GM19452 (cell line): ENCODE measurements around the gene MTA3.
"Not testable (repeated sequence)": the region's sequence is repeated elsewhere in the genome, so short reads cannot be mapped to it uniquely, and the experiment has no call there.

Source experiments
- ATAC-seq: cut with Tn5 transposase; IDR thresholded peaks from one replicate; pipeline ENCODE4 v1.9.1; 2021; ENCODE audit not compliant: unreplicated experiment

The MTA3 gene

DNA sequence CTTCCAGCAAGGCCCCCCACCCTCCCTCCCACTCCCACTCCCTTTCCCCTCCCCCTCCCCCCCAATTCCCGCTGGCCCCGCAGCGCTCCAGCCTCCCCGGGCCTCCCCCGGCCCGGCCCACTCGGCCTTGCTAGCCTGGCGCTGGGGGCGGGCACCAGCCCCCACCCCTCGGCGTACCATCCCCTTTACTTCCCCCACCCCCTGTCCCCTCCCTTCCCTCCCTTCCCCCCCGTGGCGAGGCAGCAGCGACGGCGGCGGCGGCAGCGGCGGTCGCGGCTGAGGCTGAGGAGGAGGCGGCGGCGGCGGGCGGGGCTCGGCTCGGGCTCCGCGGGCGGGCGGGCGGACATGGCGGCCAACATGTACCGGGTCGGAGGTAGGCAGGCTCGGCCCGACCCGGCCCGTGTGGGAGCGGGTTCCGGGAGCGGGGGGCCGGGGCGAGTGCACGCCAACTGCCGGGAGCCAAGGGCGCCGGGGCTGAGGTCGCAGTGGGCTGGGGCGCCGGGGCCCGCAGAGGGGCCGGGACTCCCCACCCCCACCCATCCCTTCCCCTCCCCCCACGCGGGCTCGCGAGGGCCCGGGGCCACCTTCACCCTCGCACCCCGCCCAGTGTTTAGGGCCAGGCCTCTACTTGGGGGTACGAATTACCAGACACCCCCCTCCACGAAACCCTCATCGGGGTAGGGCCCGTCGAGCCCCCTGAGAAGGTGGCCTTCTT is at the start of gene MTA3:
Gene MTA3, plus strand, starts transcription at position 232 of the 715 bp plus-strand sequence. Its CDS starts 114 bp downstream, at position 346.
- peak; percentile 35 for ATAC-seq

DNA sequence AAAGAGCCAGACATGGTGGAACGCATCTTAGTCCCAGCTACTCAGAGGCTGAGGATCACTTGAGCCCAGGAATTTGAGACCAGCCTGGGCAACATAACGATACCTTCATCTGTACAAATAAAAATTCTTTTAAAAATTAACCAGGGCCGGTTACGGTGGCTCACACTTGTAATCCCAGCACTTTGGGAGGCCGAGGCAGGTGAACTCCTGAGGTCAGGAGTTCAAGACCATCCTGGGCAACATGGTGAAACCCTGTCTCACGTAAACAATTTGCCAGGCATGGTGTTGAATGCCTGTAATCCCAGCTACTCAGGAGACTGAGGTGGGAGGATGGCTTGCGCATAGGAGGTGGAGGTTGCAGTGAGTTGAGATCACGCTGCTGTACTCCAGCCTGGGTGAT is 48.8 kb upstream of the MTA3 start:
- no peak for ATAC-seq

GRCh38 chr2:42522035-42522434 is 46.4 kb upstream of the MTA3 start:
- ATAC-seq: no peak

DNA sequence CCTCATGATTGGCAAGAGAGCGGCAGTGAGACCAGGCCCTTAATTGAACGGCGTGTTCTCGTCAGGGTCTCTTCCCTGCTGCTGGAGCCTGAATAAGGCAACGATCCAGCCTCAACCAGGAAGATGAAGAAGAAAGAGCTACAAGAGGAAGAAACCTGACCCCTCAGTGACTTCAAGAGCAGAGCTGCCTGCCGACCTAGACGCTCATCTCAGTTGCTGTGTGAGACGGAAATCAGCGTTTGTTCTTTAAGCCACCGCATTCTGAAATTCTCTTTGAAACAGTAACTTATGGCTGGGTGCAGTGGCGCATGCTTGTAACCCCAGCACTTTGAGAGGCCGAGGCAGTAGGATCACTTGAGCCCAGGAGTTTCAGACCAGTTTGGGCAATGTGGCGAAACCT is 45.1 kb upstream of the MTA3 start:
- no peak for ATAC-seq

- no peak for ATAC-seq
Measured at GRCh38 chr2:42532397-42532796, 36.0 kb upstream of the MTA3 start.

DNA sequence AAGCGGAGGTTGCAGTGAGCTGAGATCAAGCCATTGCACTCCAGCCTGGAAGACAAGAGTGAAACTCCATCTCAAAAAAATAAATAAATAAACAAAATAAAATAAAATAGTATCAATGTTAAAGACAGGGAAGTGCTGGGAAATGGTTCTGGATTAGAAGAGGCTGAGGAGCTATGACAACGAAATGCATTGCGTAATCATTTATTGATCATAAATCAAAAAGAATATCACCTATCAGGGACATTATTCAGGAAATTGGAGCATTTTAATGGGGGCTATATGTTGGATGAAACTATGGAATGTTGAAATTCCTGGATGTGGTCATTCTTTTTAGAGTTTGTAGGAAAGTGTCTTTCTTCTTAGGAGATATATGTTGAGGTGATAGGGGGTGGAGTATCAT is 30.9 kb upstream of the MTA3 start:
- ATAC-seq: no peak

DNA sequence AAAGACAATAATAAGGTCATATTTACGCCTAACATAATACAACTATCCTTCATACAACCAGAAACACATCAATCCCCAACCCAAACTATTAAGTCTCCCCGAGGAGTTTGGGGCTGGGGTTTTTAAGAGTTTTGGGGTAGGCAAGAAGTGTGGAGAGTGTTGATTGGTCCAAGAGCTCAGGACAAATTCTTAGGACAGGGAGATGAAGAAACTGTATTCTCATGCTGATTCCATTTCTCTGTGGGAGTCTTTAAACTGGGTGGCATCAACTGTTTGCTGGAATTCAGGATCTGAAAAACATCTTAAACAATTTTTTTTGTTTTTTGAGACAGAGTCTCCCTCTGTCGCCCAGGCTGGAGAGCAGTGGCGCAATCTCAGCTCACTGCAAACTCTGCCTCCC is 25.6 kb upstream of the MTA3 start:
- no peak for ATAC-seq

DNA sequence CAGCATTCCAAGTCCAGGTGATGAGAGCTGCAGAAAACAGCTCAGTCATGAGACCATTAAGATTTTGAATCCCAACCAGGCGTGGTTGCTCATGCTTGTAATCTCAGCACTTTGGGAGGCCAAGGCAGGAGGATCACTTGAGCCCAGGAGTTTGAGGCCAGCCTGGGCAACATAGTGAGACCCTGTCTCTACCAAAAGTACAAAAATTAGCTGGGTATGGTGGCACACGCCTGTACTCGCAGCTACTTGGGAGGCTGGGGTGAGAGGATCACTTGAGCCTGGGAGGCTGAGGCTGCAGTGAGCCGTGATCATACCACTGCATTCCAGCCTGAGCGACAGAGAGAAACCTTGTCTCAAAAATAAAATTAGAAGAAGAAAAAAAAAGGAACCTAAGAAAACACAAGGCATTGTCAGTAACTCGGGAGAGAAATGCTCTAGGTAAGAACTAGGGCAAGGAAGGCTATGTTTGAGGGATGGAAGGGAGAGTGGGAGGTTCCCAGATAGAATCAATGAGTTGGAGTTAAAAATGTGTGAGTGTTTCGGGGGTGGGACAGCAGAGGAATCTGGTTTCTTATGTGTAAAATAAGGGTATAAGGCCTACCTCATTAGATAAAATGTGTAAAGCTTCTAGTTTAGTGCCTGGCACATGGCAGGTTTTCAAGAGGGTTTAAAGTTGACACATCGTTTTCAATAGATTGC is 23.3 kb upstream of the MTA3 start:
- no peak for ATAC-seq

DNA sequence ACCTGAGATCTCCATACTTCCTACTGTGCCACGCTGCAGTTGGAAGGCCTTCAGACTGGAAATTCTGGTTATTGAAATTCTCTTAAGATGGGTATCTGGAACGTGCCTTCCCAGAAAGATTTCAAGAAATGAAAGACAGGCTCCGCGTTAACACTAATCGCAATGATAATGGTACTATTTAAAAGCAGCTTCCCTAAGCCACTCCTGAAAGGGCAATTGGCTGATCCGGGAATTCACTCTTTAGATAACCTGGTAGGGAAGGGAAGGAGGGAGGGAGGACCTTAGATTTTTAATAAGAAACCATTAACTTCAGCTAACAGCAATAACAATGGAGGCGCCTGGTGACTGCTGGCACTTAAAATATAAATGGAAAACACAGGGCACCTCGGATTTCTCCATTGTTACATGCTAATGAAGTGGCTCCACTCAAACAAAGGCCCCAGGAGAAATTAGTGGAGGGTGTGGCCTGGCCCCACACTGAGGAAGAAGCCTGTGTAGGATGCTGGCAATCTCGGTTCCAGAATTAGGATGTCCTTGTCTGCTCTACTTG is 22.5 kb upstream of the MTA3 start:
- no peak for ATAC-seq

- no peak for ATAC-seq
Measured at GRCh38 chr2:42547014-42547413, 21.4 kb upstream of the MTA3 start.

- no peak for ATAC-seq
Measured at GRCh38 chr2:42547446-42548295, 20.8 kb upstream of the MTA3 start.

GRCh38 chr2:42550870-42551269 is 17.6 kb upstream of the MTA3 start:
- ATAC-seq: no peak

DNA sequence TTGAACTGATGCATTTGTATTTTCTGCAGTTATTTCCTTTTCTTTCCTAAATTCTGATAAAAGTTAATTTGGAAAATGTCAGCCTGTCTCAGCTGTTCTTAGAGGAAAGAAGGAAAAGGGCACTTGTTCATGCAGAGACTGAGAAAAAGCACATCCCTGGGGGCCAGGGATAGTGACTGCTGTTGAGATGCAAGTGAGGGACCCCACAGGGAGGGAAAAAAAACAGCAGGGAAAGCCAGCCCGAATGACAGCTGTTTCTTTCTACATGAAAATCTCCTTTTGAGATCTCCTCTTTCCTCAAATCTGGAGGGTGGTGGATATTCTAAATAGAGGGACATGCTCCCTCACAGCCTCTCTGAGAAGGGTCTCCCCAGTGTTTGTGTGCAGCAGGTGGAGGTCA is 14.0 kb upstream of the MTA3 start:
- no peak for ATAC-seq

- no peak for ATAC-seq
Measured at GRCh38 chr2:42556315-42556890, 12.0 kb upstream of the MTA3 start.

GRCh38 chr2:42557306-42557705 is 11.1 kb upstream of the MTA3 start:
- ATAC-seq: no peak

- ATAC-seq: no peak
Measured at GRCh38 chr2:42558827-42559226, 9.6 kb upstream of the MTA3 start.

- not testable (repeated sequence) for ATAC-seq
Measured at GRCh38 chr2:42560133-42560532, 8.3 kb upstream of the MTA3 start.

DNA sequence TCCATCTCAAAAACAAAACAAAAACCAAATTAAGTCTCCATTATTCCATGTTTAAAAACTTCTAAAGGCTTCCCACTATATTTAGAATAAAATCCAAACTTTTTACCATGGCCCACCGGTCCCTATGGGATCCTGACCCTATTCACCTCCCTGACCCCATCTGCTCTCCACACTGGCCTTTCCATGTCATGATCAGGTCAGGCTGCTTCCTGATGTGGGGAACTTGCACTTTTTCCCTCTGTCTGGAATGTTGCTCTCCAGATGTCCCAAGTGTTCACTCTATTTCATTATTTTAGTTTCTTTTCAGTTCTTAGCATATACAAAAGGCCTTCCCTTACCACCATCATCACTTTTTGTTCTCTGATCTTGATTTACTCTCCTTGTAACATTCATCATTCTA is 7.5 kb upstream of the MTA3 start:
- ATAC-seq: no peak

GRCh38 chr2:42562474-42563144 is 5.8 kb upstream of the MTA3 start:
- ATAC-seq: no peak

DNA sequence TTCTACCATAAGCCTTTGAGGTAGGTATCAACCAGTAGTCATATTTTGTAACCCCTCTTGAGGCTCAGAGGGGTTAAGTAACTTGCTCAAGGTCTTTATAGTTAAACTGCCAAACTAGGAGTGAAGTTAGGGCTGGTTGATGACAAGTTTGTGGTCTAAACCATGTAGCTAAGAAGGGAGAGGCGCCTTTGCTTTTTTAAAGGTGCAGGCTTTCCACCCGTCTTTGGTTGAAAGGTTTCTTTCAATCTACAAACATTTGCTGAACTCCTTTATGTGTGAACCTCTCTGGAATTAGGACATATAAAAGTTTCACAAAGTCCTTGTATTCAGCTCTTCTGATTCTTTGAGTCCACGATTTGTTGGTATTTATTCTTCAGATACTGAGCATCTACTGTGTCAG is 2.4 kb upstream of the MTA3 start:
- no peak for ATAC-seq
